Right kidney (tissue), 1 donor: Measurements from ENCODE around the gene PAQR4.
"Not testable (repeated sequence)": the region's sequence is repeated elsewhere in the genome, so short reads cannot be mapped to it uniquely, and the experiment has no call there.

Source experiments
- DNase-seq: peaks from one replicate; pipeline ENCODE4 v3.0.0-alpha.2; 2016

Gene PAQR4

GRCh38 chr16:2942045-2942444 lies 27.1 kb upstream of the PAQR4 start:
- DNase-seq, result no peak

GRCh38 chr16:2943716-2944115 lies 25.4 kb upstream of the PAQR4 start:
- DNase-seq, result not testable (repeated sequence)

- no peak for DNase-seq
These were observed 22.5 kb upstream of the PAQR4 start for GRCh38 chr16:2946649-2947048.

- DNase-seq, result no peak
These were observed 20.1 kb upstream of the PAQR4 start for GRCh38 chr16:2948807-2949704.

- DNase-seq, result no peak
These were observed 19.3 kb upstream of the PAQR4 start for GRCh38 chr16:2949705-2950352.

- no peak for DNase-seq
These were observed 18.8 kb upstream of the PAQR4 start for GRCh38 chr16:2950353-2950724.

GRCh38 chr16:2950773-2951172 lies 18.4 kb upstream of the PAQR4 start:
- no peak for DNase-seq

GRCh38 chr16:2952679-2953078 lies 16.5 kb upstream of the PAQR4 start:
- DNase-seq, result no peak

GRCh38 chr16:2953706-2954627 lies 15.2 kb upstream of the PAQR4 start:
- peak; percentile 33 for DNase-seq

- DNase-seq, result no peak
These were observed 14.3 kb upstream of the PAQR4 start for GRCh38 chr16:2954656-2955381.

- DNase-seq, result no peak
These were observed 13.7 kb upstream of the PAQR4 start for GRCh38 chr16:2955438-2955778.

- DNase-seq, result no peak
These were observed 13.2 kb upstream of the PAQR4 start for GRCh38 chr16:2955779-2956578.

GRCh38 chr16:2956579-2956956 lies 12.6 kb upstream of the PAQR4 start:
- no peak for DNase-seq

- DNase-seq, result no peak
These were observed 9.9 kb upstream of the PAQR4 start for GRCh38 chr16:2959206-2959605.

- DNase-seq, result no peak
These were observed 8.8 kb upstream of the PAQR4 start for GRCh38 chr16:2960183-2961010.

GRCh38 chr16:2962334-2963073 lies 6.6 kb upstream of the PAQR4 start:
- no peak for DNase-seq

- DNase-seq, result peak; percentile 55
These were observed 6.0 kb upstream of the PAQR4 start for GRCh38 chr16:2963074-2963722.

- DNase-seq, result peak; percentile 71
These were observed 5.2 kb upstream of the PAQR4 start, which contains the start of gene KREMEN2 for GRCh38 chr16:2963723-2964474. KREMEN2 (plus strand) TSS chr16:2964275; CDS start chr16:2964521, 246 bp downstream.
